Heart left ventricle (tissue), 13 donors: ENCODE results near the gene ANP32A.

ENCODE experiments used
- POLR2A ChIP-seq, 2 donors: fragments of 450-650 bp; IDR thresholded peaks; one replicate each; pipeline ENCODE4 v1.6.1; 2017; ENCODE audit warnings: antibody characterized with exemption in 2 of 2, mild to moderate bottlenecking in 2 of 2, moderate library complexity in 2 of 2
- TF ChIP-seq, protein P1 (sequence below), 12 donors: fragments of 200-600 bp; sonication (generic) in 4 of 12; IDR thresholded peaks; one replicate each; pipeline versions ENCODE4 v1.5.0 to v1.8.0; 2018 to 2022; ENCODE audit warnings: antibody characterized with exemption in 12 of 12, mild to moderate bottlenecking in 5 of 12
- donor health status: ischemic (EF 13 %, LVEDD 7.1; RV severe dilation, severe dysfunction).
- donor health status: DM: no; HTN: yes; CAD: no.
- donor health status: DM: no; HTN: no; CAD: no.
- donor health status: ischemic (EF 25% LVEDD 6.9; RV normal size, moderate dysfunction).
- donor health status: ischemic (EF 25% LVEDD 5.7; RV mildly dilated, moderate dysfunction).
- donor health status: ischemic (EF 35%, LVEDD 5.7; RV mildly dilated, moderate dysfunction).
- donor health status: nonischemic (EF 11% LVEDD 7.7; RV severe dilation, severe dysfunction).
- donor health status: DM: yes; HTN: yes; CAD: no.
- donor health status: PGD.
- donor health status: ischemic (EF 29% LVEDD 5.4; RV normal size, mild dysfunction).
- donor health status: nonischemic (EF 23%, LVEDD 6.1; RV moderate dilation, normal function).

DNA sequence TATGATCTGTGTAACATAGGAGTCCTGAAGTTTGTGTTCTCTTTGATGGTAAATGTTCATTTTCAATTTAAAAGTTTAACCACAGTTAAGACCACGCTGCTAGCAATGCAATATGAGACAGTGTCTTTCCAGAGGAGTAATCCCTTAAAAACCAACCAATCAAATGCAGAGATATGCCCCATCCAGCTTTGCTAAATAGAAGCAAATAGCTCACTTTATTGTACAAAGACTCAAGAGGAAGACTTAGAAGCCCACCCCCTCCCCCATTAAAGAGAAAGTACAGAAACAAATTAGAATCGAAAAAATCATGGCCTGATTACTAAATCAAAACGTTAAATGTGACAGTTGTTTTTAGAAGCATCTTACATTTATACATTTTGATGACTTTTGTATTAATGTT is 2.1 kb upstream of the ANP32A start:
- TF ChIP-seq, protein P1, sequence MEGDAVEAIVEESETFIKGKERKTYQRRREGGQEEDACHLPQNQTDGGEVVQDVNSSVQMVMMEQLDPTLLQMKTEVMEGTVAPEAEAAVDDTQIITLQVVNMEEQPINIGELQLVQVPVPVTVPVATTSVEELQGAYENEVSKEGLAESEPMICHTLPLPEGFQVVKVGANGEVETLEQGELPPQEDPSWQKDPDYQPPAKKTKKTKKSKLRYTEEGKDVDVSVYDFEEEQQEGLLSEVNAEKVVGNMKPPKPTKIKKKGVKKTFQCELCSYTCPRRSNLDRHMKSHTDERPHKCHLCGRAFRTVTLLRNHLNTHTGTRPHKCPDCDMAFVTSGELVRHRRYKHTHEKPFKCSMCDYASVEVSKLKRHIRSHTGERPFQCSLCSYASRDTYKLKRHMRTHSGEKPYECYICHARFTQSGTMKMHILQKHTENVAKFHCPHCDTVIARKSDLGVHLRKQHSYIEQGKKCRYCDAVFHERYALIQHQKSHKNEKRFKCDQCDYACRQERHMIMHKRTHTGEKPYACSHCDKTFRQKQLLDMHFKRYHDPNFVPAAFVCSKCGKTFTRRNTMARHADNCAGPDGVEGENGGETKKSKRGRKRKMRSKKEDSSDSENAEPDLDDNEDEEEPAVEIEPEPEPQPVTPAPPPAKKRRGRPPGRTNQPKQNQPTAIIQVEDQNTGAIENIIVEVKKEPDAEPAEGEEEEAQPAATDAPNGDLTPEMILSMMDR (IDR thresholded peaks at IDR 0.05), result no peak
- TF ChIP-seq POLR2A (IDR thresholded peaks at IDR 0.05), result no peak
